GM12875 (cell line): ENCODE results near the gene RERE.

Experiments
- H3K4me3 ChIP-seq: one replicate; pipeline ENCODE4 v1.5.1; 2011; ENCODE audit warnings: low read depth, low read length, control low read depth
- TF ChIP-seq, protein P1 (sequence below): IDR thresholded peaks from 2 replicates; pipeline ENCODE4 v1.5.1; 2011; ENCODE audit warnings: low read depth, mild to moderate bottlenecking, control low read depth, inconsistent platforms, low read length, moderate library complexity, borderline replicate concordance; ENCODE audit not compliant: insufficient read depth

RERE gene

DNA sequence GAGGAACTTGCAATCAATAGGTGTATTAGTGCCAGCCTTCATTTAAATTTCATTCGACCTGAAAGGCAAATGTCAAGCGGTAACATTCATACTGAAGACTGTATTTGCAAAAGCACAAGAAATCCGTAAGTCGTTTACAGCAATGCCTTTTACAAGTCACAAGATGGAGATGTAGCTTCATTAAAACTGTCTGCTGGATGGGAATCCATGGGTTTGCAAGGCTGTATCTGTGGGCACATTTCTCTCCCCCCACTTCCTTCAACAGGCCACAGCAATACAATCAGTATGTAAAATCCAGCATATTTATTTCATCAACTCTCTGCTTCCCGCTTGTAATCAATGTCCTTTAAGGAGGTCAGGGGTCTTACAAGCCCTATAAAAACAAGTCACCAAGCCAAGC, 352.4 kb downstream of the RERE start:
- TF ChIP-seq, protein P1, sequence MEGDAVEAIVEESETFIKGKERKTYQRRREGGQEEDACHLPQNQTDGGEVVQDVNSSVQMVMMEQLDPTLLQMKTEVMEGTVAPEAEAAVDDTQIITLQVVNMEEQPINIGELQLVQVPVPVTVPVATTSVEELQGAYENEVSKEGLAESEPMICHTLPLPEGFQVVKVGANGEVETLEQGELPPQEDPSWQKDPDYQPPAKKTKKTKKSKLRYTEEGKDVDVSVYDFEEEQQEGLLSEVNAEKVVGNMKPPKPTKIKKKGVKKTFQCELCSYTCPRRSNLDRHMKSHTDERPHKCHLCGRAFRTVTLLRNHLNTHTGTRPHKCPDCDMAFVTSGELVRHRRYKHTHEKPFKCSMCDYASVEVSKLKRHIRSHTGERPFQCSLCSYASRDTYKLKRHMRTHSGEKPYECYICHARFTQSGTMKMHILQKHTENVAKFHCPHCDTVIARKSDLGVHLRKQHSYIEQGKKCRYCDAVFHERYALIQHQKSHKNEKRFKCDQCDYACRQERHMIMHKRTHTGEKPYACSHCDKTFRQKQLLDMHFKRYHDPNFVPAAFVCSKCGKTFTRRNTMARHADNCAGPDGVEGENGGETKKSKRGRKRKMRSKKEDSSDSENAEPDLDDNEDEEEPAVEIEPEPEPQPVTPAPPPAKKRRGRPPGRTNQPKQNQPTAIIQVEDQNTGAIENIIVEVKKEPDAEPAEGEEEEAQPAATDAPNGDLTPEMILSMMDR = no peak

DNA sequence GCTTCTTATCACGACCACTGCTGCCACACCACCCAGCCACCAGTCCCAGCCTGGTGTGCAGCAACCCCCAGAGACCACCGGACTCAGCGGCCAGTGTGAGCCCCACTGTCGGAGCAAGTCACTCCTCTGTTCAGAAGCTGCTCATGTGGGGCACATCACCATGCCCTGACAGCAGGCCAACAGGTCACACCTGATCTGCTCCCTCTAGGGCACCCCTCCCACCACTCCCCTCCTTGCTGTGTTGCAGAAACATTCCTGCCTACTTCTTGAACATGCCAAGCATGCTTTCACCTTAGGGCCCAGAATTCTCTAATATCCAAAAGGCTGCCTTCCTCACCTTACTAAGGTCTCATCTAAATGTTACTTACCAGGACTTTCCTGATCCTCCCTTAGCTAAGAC, 353.1 kb downstream of the RERE start:
- TF ChIP-seq, protein P1 = no peak
- no peak overlapping the region for H3K4me3 ChIP-seq

More for the DNA sequence above, 352.4 kb downstream of the RERE start:
- no peak overlapping the region for H3K4me3 ChIP-seq

DNA sequence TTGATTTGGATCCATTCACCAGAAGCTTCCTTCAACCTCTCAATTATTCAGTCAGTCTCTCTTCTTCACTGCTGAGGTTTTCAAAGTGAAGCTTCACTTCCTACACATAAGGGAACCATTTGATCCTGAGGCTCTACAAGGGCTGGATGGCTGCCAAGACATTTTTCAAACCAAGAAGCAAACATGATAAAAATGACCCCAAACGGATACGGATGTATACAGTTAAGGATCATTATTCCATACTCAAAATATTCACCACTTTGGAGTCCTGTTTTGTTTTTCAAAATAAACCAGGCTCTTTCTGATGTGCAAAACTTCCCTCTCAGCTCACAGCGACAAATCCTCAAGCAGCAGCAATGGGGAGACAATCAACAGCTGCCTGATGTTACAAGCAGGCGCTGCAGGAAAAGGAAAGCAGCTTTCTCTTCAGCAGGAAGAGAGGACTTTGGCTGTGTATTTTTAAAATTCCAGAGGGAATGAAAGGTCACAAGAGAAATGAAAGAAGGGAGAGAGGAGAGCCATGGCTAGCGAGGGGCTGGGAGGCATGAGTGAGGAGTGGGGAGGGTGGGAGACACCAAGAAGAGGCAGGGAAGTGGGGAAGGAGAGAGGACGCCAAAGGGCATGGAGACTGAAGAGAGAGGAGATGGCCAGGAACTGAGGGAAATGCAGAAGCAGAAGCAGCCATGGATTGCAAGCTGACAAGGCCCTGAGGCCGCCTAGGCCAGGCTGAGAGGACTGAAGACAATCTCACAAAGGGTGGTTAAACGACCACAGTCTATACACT, 354.1 kb downstream of the RERE start:
- TF ChIP-seq, protein P1 = no peak
- no peak overlapping the region for H3K4me3 ChIP-seq

DNA sequence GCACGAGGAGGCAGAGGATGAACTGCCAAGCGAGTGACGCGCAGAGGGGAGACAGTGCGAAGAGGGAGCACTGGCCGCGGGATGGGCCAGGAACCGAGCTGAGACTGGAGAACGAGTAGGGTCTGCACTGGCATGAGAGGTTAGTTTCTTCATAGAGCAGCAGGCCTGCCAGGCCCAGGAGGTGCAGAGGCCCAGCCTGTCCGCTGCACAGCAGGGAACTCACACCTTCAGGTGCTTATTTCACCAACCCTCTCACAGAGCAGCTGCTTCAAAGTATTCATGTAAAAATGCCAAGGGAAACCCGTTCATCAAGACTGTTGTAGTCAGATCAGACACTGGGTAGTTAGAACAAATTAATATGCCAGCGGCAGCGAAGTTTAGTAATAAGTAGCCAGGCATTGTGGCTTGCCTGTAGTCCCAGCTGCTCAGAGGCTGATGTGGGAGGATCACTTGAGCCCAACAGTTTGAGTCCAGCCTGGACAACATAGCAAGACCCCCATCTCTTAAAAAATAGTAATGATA, 355.0 kb downstream of the RERE start:
- TF ChIP-seq, protein P1 = no peak
- no peak overlapping the region for H3K4me3 ChIP-seq

DNA sequence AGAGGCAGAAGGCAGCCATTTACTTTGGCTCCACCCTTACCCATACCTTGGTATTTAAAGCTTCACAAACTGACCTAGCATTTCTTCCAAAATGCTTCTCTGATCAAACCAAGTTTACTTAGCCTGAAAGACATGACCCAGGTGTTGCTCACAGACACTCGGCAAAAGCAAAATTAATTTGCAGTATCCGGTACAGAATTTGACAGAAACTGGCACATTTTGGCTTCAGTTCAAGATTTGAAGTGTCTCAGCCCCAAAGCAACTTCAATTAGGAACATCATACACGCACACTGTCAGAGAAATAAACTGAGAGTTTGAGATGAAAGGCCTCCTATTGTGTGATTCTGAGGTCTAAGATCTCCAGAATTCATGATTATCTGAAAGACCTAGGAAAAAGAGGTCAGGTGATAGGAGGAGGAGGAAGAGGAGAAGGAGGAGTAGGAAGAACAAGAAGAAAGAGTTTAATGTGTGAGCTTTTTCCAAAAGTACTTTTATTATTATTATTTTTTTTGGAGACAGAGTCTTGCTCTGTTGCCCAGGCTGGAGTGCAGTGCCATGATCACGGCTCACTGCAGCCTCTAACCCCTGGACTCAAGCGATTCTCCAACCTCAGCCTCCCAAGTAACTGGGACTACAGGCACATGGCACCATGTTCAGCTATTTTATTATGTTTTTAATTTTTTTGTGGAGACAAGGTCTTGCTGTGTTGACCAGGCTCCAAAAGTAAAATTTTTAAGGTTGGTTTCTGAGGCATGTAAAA, 355.9 kb downstream of the RERE start:
- TF ChIP-seq, protein P1 = no peak
- H3K4me3 ChIP-seq = no peak overlapping the region

DNA sequence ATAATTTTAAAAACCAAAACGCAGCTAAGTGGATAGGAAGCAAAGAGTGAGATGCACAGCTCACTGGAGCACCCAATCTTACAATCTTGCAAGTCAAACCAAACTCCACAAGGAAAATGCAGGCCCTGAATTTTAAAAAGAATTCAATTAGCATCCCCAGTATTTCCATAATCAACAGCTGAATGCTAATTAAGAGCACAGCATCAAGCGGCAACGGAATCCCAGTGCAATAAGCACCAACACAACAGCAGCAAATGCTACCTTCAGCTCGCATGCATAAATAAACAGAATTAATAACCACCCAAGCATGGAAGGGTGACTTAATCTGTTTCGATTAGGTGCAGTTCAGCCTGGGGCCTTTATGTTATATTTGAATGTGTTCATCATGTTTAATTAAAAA, 356.7 kb downstream of the RERE start:
- TF ChIP-seq, protein P1 = no peak
- no peak overlapping the region for H3K4me3 ChIP-seq
